ENCODE results near the gene HSPBP1.

The HSPBP1 gene

DNA sequence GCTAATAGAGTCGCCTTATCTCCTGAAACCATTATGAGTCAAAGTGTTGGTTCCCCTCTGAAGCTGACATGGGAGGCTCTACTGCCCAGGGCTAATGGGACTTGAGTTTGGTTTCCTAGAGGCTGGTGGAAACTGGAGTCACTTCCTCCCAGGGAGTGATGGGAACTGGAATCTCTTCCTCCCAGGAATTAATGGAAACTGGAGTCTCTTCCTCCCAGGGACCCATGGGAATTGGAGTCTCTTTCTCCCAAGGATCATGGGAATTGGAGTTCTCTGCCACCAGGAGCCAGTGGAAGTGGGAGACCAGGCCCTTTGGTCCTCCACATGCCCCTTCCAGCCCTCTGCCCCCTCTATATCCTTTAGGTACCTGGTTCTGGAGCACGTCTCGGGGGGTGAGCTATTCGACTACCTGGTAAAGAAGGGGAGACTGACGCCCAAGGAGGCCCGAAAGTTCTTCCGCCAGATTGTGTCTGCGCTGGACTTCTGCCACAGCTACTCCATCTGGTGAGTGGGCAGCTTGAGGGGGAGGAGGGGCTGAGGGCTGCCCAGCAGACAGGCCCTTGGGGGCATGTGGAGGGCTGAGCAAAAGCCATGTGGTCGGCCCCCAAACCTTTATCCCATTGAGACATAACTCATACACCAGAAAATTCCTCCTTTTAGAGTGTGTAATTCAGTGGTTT, 9.3 kb upstream of the HSPBP1 start:
- Histone ChIP-seq H3K27ac (ENCODE audit: insufficient read depth, low read length, poor library complexity, severe bottlenecking) (no peak overlapping the region), H3K36me3 (ENCODE audit: control insufficient read depth, insufficient read depth, low read length) (no peaks in the 10 kb centered on the region), H3K27me3 (replicated peaks; ENCODE audit: control insufficient read depth, insufficient read depth, low read length, poor library complexity, severe bottlenecking) (no peaks in the 10 kb centered on the region), H3K4me3 (ENCODE audit: insufficient read depth, low read depth, low read length, poor library complexity, severe bottlenecking) (no peak overlapping the region), H3K4me1 (ENCODE audit: control insufficient read depth, insufficient read depth, low read length, poor library complexity, severe bottlenecking) (no peaks in the 10 kb centered on the region), H3K9me3 (ENCODE audit: control insufficient read depth, low read length) (no peaks in the 10 kb centered on the region)
- DNase-seq: no peak

DNA sequence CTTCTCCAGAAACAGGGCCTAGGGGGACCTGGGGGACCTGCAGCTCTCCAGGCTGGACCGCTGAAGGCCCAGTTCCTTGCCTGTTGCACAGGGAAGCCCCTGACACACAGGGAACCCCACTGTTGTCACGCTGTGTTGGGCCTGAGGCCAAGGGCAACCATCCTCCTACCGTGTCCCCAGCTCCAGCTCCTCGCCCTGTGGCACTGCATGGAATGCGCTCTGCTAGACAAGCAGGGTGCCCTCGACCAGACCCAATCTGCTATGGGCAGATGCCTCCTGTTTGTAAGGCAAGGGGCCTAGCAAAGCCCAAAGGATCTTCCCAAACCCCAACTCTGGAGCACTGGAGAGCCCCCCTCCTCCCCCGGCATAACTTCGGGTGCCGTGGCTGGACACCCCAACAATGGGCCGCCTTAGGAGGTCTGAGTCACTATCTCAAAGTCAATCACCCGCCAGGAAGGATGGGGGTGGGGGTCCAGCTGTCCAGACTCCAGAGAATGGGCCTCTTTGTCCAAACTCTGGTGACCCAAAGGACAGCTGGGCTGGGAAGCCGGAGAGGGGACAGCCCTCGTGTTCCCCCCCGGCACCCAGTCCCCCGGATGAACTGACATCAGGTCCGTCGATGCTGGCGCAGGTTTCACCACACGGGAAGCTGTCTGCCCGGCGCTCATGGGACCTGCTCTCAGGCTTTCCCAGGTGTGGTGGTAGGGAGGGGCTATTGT, 7.6 kb upstream of the HSPBP1 start:
- no peak for DNase-seq
- no peaks in the 10 kb centered on the region for H3K9me3 ChIP-seq (ENCODE audit: control insufficient read depth, low read length)
- no peaks in the 10 kb centered on the region for H3K4me1 ChIP-seq (ENCODE audit: control insufficient read depth, insufficient read depth, low read length, poor library complexity, severe bottlenecking)
- no peaks in the 10 kb centered on the region for H3K27me3 ChIP-seq (replicated peaks; ENCODE audit: control insufficient read depth, insufficient read depth, low read length, poor library complexity, severe bottlenecking)
- H3K36me3 ChIP-seq (ENCODE audit: control insufficient read depth, insufficient read depth, low read length): no peaks in the 10 kb centered on the region
- no peak overlapping the region for H3K4me3 ChIP-seq (ENCODE audit: insufficient read depth, low read depth, low read length, poor library complexity, severe bottlenecking)
- no peak overlapping the region for H3K27ac ChIP-seq (ENCODE audit: insufficient read depth, low read length, poor library complexity, severe bottlenecking)

DNA sequence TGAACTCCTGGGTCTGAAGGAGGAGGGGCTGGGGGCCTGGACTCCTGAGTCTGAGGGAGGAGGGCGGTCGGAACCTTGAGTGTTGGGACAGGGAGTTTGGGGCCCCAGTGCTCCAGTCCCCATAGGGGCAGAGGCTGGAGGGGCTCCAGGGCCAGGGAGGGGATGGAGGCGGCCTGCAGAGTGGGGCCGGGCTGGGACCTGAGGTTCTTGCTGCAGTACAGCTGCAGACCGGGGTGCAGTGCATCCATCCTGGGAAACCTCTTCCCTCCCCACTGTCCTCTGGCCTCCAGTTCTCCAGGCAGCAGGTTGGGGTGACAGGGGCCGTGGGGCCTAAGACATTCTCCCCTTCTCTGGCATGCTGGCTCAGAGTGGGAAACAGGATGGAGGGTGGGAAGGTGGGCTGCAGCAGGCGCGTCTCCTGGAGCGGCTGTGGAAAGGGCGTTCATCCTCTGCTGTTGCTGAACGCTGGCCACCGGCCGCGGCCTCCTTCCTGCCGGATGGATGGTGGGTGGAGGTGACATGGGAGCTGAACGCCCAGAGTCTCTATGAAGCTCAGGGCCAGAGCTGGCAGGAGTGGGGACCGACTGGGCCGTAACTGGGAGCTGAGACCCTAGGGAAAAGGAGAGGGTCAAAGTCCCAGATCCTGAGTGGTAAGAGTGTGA, 5.5 kb upstream of the HSPBP1 start:
- DNase-seq: no peak
- no peaks in the 10 kb centered on the region for H3K27me3 ChIP-seq (replicated peaks; ENCODE audit: control insufficient read depth, insufficient read depth, low read length, poor library complexity, severe bottlenecking)
- H3K4me1 ChIP-seq (ENCODE audit: control insufficient read depth, insufficient read depth, low read length, poor library complexity, severe bottlenecking): peaks cover 6% of the 10 kb centered on the region
- H3K9me3 ChIP-seq (ENCODE audit: control insufficient read depth, low read length): no peaks in the 10 kb centered on the region
- H3K36me3 ChIP-seq (ENCODE audit: control insufficient read depth, insufficient read depth, low read length): no peaks in the 10 kb centered on the region
- no peak overlapping the region for H3K27ac ChIP-seq (ENCODE audit: insufficient read depth, low read length, poor library complexity, severe bottlenecking)
- no peak overlapping the region for H3K4me3 ChIP-seq (ENCODE audit: insufficient read depth, low read depth, low read length, poor library complexity, severe bottlenecking)

DNA sequence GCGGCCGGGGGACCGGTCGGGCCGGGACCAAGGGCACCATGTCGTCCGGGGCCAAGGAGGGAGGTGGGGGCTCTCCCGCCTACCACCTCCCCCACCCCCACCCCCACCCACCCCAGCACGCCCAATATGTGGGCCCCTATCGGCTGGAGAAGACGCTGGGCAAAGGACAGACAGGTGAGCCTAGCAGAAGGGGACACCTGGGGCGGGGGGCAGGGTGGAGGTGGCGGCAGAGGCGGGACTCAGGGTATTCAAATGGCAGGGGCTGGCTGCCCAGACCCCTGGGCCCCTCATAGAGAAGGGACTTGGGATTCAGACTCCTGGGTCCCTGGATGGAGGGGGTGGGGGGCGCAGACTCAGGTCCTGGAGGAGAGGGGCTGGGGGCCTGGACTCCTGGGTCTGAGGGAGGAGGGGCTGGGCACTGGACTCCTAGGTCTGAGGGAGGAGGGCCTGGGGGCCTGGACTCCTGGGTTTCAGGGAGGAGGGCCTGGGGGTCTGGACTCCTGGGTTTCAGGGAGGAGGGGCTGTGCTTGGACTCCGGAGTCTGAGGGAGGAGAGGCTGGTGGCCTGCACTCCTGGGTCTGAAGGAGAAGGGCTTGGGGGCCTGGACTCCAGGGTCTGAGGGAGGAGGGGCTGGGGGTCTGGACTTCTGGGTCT, 4.6 kb upstream of the HSPBP1 start:
- peak overlapping the region; percentile 18 for H3K27ac ChIP-seq (ENCODE audit: insufficient read depth, low read length, poor library complexity, severe bottlenecking)
- peaks cover 7% of the 10 kb centered on the region for H3K4me1 ChIP-seq (ENCODE audit: control insufficient read depth, insufficient read depth, low read length, poor library complexity, severe bottlenecking)
- no peak overlapping the region for H3K4me3 ChIP-seq (ENCODE audit: insufficient read depth, low read depth, low read length, poor library complexity, severe bottlenecking)
- no peaks in the 10 kb centered on the region for H3K9me3 ChIP-seq (ENCODE audit: control insufficient read depth, low read length)
- no peaks in the 10 kb centered on the region for H3K27me3 ChIP-seq (replicated peaks; ENCODE audit: control insufficient read depth, insufficient read depth, low read length, poor library complexity, severe bottlenecking)
- DNase-seq: no peak
- H3K36me3 ChIP-seq (ENCODE audit: control insufficient read depth, insufficient read depth, low read length): no peaks in the 10 kb centered on the region

DNA sequence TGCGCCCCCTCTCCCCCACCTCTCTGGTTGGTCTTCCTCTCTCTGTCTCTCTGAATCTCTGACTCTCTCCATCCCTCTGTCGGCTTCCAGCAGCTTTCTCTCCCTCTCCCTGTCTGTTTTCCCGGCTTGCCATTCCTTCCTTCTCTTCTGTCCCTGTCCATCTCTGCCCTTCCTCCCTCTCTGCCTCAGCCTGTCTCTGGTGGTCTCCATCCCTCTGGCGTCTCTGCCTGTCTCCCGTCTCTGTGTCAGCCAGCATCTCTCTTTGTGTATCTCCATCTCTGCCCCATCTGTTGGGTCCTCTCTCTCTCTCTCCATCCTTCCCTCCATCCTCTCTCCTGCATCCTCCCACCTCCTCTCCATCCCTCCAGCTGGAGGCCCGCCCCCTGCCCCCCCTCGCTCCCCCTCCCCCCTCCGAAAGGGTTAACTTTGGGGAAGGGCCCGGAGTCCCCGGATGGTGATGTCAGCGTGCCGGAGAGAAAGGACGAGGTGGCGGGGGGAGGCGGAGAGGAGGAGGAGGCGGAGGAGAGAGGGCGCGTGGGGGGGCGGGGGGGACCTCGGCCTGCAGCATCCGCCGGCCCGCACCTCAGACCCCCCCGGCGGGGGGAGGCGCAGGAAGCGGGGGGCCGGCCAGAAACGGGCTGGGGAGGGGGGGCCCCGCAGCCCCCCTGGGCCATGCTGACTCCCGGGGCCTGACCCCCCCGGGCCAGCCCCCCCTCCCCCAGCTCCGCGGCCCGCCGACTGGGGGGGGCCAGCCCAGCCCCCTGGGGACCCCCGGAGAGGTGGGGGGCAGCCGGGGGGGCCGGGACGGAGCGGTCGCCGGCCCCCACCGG, 3.9 kb upstream of the HSPBP1 start, which contains the start of gene BRSK1:
Gene BRSK1 (plus strand): TSS at position 450 of the 830 bp plus-strand sequence. CDS start 446 bp downstream, outside the sequence.
- Histone ChIP-seq H3K4me3 (ENCODE audit: insufficient read depth, low read depth, low read length, poor library complexity, severe bottlenecking) (no peak within 1 kb of the TSS), H3K27ac (ENCODE audit: insufficient read depth, low read length, poor library complexity, severe bottlenecking) (peak within 1 kb of the TSS; percentile 18), H3K27me3 (replicated peaks; ENCODE audit: control insufficient read depth, insufficient read depth, low read length, poor library complexity, severe bottlenecking) (no peaks in the 10 kb centered on the region), H3K9me3 (ENCODE audit: control insufficient read depth, low read length) (no peaks in the 10 kb centered on the region), H3K36me3 (ENCODE audit: control insufficient read depth, insufficient read depth, low read length) (no peaks in the 10 kb centered on the region), H3K4me1 (ENCODE audit: control insufficient read depth, insufficient read depth, low read length, poor library complexity, severe bottlenecking) (peaks cover 13% of the 10 kb centered on the region)
- DNase-seq: no peak

DNA sequence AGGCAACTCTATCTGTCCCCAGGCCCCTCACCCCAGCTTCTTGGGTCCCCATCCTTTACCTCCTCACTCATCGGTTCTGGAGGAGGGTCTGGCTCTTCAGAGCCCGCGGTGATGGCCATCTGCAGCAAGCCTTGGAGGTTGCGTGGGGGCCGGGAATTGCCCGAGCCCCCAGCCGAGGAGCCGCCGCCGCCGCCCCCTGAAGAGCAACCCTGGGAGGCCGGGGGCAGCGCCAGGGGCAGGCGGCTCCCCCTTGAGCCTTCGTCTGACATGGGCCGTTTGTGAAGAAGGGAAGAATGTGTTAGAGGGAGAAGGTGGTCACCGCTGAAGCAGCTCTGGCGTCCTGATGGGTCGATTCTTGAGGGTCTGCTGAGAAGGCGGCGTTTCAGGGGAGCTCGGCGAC, 570 bp downstream of the HSPBP1 start:
- Histone ChIP-seq H3K27ac (ENCODE audit: insufficient read depth, low read length, poor library complexity, severe bottlenecking) (peak overlapping the region; percentile 75), H3K9me3 (ENCODE audit: control insufficient read depth, low read length) (no peaks in the 10 kb centered on the region), H3K4me1 (ENCODE audit: control insufficient read depth, insufficient read depth, low read length, poor library complexity, severe bottlenecking) (peaks cover 13% of the 10 kb centered on the region), H3K36me3 (ENCODE audit: control insufficient read depth, insufficient read depth, low read length) (peaks cover 15% of the 10 kb centered on the region), H3K4me3 (ENCODE audit: insufficient read depth, low read depth, low read length, poor library complexity, severe bottlenecking) (peak overlapping the region; percentile 84), H3K27me3 (replicated peaks; ENCODE audit: control insufficient read depth, insufficient read depth, low read length, poor library complexity, severe bottlenecking) (no peaks in the 10 kb centered on the region)
- no peak for DNase-seq

DNA sequence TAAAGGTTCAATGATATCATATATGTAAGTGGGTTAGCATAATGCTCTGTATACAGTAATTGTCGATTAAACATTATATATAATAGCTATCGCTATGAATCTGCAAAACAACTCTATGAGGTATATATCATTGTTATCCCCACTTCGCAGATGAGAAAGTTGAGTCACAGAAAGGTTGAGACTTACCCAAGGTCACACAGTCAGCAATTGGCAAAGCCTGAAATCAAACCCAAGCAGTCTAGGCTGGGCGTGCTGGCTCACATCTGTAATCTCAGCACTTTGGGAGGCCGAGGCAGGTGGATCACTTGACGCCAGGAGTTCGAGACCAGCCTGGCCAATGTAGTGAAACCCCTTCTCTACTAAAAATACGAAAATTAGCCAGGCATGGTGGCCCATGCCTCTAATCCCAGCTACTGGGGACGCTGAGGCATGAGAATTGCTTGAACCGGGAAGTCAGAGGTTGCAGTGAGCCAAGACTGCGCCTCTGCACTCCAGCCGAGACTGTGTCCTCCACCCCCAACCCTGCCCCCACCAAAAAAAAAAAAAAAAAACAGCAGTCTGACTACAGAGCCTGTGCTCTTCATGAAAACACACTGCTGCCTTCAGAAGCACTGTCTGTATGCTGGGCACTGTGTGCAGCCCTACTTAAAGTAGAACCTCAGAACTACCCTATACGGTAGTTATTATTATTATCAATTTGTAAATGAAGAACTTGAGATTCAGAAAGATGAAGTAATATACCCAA, 1.3 kb downstream of the HSPBP1 start:
- Histone ChIP-seq H3K27me3 (replicated peaks; ENCODE audit: control insufficient read depth, insufficient read depth, low read length, poor library complexity, severe bottlenecking) (no peaks in the 10 kb centered on the region), H3K4me1 (ENCODE audit: control insufficient read depth, insufficient read depth, low read length, poor library complexity, severe bottlenecking) (peaks cover 13% of the 10 kb centered on the region), H3K9me3 (ENCODE audit: control insufficient read depth, low read length) (no peaks in the 10 kb centered on the region), H3K4me3 (ENCODE audit: insufficient read depth, low read depth, low read length, poor library complexity, severe bottlenecking) (no peak overlapping the region), H3K36me3 (ENCODE audit: control insufficient read depth, insufficient read depth, low read length) (peaks cover 20% of the 10 kb centered on the region), H3K27ac (ENCODE audit: insufficient read depth, low read length, poor library complexity, severe bottlenecking) (no peak overlapping the region)
- DNase-seq: no peak

DNA sequence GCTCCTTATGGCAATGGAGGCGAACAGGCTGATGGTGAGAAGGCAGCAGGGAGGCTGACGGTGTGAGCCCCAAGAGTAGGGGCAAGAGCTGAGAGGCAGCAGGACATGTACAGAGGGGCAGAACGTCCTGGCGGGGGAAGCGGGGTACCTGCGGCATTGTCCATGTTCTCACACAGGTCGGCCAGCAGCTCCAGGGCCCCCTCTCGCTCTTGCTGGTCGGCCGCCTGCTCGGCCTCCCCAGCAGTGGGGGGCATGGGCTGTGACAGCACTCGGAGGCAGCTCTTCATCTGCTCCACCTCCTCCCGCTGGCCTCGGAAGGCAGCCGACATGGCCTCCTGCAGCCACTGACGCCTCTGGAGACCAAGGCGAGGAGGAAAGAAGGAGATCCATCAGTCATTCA, 2.4 kb downstream of the HSPBP1 start:
- H3K27ac ChIP-seq (ENCODE audit: insufficient read depth, low read length, poor library complexity, severe bottlenecking): no peak overlapping the region

More for the DNA sequence above, 2.4 kb downstream of the HSPBP1 start:
- no peaks in the 10 kb centered on the region for H3K9me3 ChIP-seq (ENCODE audit: control insufficient read depth, low read length)
- no peaks in the 10 kb centered on the region for H3K27me3 ChIP-seq (replicated peaks; ENCODE audit: control insufficient read depth, insufficient read depth, low read length, poor library complexity, severe bottlenecking)
- DNase-seq: no peak
- H3K4me1 ChIP-seq (ENCODE audit: control insufficient read depth, insufficient read depth, low read length, poor library complexity, severe bottlenecking): peaks cover 13% of the 10 kb centered on the region
- no peak overlapping the region for H3K4me3 ChIP-seq (ENCODE audit: insufficient read depth, low read depth, low read length, poor library complexity, severe bottlenecking)
- H3K36me3 ChIP-seq (ENCODE audit: control insufficient read depth, insufficient read depth, low read length): peaks cover 29% of the 10 kb centered on the region
